ENCODE measurements around the gene AEBP1. TPM values are rescaled to one million over a fixed set of nuclear protein-coding genes. Genes with fewer than 3 reads are reported as not detected.
A peak's percentile ranks its signal among the peaks of the same experiment; 100 is the strongest.

The AEBP1 gene
- total RNA-seq, 1 donor from 2014 or later: 65.0 TPM

DNA sequence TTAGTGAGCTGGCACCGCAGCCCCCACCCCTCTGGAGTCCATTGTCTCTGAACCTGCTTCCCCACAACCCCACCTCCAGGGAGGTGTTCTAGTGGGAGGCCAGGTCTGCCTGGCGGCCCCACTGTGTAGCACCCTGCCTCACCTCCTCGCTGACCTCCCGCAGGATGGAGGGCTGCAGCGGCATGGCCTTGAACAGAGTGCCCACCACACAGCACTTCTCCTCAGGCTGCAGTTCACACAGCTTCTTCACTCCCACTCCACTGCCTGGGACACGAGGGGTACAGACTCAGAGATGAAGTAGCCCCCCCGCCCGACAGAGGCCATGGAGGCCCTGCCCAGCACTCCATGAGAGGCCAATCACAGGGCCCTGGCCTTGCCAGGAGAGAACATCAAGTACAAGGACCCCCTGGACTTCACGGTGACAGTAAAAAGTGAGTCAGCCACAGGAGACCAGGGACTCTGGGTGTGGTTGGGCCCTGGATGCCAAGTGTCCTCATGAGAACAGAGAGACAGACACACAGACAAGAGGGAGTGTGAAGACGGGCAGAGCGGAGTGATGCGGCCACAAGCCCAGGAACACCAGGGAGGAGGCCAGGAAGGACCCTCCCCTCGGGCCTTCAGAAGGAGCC is 13.8 kb downstream of the AEBP1 start:
- Histone ChIP-seq H2AFZ (ENCODE audit: low read depth, low read length) (no peak overlapping the region), H3K27me3 (ENCODE audit: insufficient read depth, low read length) (no peaks in the 10 kb centered on the region), H3K9me3 (ENCODE audit: insufficient read depth, low read depth, low read length) (no peaks in the 10 kb centered on the region), H3K27ac (ENCODE audit: low read depth, low read length) (no peak overlapping the region), H3K79me2 (ENCODE audit: insufficient read depth, low read length) (peaks cover 35% of the 10 kb centered on the region), H3K4me1 (ENCODE audit: insufficient read depth, low read length) (peaks cover 7% of the 10 kb centered on the region), H4K20me1 (ENCODE audit: insufficient read depth, low read length) (peaks cover 32% of the 10 kb centered on the region), H3K36me3 (ENCODE audit: insufficient read depth, low read length) (peaks cover 20% of the 10 kb centered on the region), H3K4me2 (ENCODE audit: low read length) (no peak overlapping the region), H3K4me3 (ENCODE audit: insufficient read depth, low read depth, low read length) (no peak overlapping the region), H3K9ac (ENCODE audit: low read length) (no peak overlapping the region)
- Mint-ChIP-seq H3K27me3 (ENCODE audit: low read depth, unreplicated experiment) (no peaks in the 10 kb centered on the region), H3K4me3 (ENCODE audit: unreplicated experiment) (no peak overlapping the region), H3K4me1 (ENCODE audit: low read depth, unreplicated experiment) (peaks cover 5% of the 10 kb centered on the region), H3K36me3 (ENCODE audit: low read depth, unreplicated experiment) (peaks cover 23% of the 10 kb centered on the region), H3K27ac (ENCODE audit: unreplicated experiment) (peak overlapping the region; percentile 55), H3K9me3 (ENCODE audit: unreplicated experiment) (no peaks in the 10 kb centered on the region)
- no peak for DNase-seq (ENCODE audit: low read depth)
- TF ChIP-seq EZH2 (IDR thresholded peaks at IDR 0.05; ENCODE audit: insufficient read depth, low read length): no peak
- TF ChIP-seq, protein P1, sequence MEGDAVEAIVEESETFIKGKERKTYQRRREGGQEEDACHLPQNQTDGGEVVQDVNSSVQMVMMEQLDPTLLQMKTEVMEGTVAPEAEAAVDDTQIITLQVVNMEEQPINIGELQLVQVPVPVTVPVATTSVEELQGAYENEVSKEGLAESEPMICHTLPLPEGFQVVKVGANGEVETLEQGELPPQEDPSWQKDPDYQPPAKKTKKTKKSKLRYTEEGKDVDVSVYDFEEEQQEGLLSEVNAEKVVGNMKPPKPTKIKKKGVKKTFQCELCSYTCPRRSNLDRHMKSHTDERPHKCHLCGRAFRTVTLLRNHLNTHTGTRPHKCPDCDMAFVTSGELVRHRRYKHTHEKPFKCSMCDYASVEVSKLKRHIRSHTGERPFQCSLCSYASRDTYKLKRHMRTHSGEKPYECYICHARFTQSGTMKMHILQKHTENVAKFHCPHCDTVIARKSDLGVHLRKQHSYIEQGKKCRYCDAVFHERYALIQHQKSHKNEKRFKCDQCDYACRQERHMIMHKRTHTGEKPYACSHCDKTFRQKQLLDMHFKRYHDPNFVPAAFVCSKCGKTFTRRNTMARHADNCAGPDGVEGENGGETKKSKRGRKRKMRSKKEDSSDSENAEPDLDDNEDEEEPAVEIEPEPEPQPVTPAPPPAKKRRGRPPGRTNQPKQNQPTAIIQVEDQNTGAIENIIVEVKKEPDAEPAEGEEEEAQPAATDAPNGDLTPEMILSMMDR (IDR thresholded peaks at IDR 0.05; ENCODE audit: insufficient read depth, low read depth, low read length): no peak
- FAIRE-seq: no peak

DNA sequence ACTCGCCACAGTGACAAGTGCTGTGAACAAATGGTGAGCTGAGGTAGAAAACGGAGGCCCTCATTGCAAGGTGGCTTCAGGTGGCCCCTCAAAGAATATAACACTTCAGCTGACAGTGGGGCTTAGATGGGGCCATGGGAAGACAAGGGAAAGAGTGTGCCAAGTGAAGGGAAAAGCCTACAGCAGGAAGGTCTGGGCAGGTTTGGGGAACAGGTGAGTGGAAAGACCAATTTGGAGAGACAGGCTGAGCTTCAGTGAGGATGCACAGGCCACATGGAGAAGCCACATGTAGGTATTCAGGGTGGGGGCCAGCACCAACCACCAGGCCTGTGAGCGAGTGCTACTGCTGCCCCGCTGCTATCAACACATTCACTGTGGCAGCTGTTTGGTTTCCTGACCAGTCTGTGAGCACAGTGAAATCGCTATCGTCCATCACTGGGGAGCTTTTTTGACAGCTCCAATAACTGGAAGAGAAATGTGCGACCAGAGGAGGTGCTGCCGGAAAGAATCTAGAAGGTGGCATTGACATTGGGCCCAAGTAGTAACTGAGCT is 15.8 kb downstream of the AEBP1 start:
- Histone ChIP-seq H3K9me3 (ENCODE audit: insufficient read depth, low read depth, low read length) (no peaks in the 10 kb centered on the region), H4K20me1 (ENCODE audit: insufficient read depth, low read length) (peaks cover 17% of the 10 kb centered on the region), H3K27me3 (ENCODE audit: insufficient read depth, low read length) (no peaks in the 10 kb centered on the region), H3K79me2 (ENCODE audit: insufficient read depth, low read length) (peaks cover 35% of the 10 kb centered on the region), H3K36me3 (ENCODE audit: insufficient read depth, low read length) (peaks cover 16% of the 10 kb centered on the region), H3K27ac (ENCODE audit: low read depth, low read length) (no peak overlapping the region), H3K4me1 (ENCODE audit: insufficient read depth, low read length) (peaks cover 12% of the 10 kb centered on the region), H2AFZ (ENCODE audit: low read depth, low read length) (no peak overlapping the region), H3K4me3 (ENCODE audit: insufficient read depth, low read depth, low read length) (no peak overlapping the region), H3K9ac (ENCODE audit: low read length) (no peak overlapping the region), H3K4me2 (ENCODE audit: low read length) (peak overlapping the region; percentile 7)
- H3K27ac Mint-ChIP-seq (ENCODE audit: unreplicated experiment): no peak overlapping the region
- H3K4me1 Mint-ChIP-seq (ENCODE audit: low read depth, unreplicated experiment): peaks cover 8% of the 10 kb centered on the region
- no peaks in the 10 kb centered on the region for H3K9me3 Mint-ChIP-seq (ENCODE audit: unreplicated experiment)
- DNase-seq (ENCODE audit: low read depth): no peak
- TF ChIP-seq EZH2 (IDR thresholded peaks at IDR 0.05; ENCODE audit: insufficient read depth, low read length): no peak
- TF ChIP-seq, protein P1 (IDR thresholded peaks at IDR 0.05; ENCODE audit: insufficient read depth, low read depth, low read length): no peak
- no peak overlapping the region for H3K4me3 Mint-ChIP-seq (ENCODE audit: unreplicated experiment)
- H3K27me3 Mint-ChIP-seq (ENCODE audit: low read depth, unreplicated experiment): no peaks in the 10 kb centered on the region
- no peak for FAIRE-seq
- peaks cover 18% of the 10 kb centered on the region for H3K36me3 Mint-ChIP-seq (ENCODE audit: low read depth, unreplicated experiment)

DNA sequence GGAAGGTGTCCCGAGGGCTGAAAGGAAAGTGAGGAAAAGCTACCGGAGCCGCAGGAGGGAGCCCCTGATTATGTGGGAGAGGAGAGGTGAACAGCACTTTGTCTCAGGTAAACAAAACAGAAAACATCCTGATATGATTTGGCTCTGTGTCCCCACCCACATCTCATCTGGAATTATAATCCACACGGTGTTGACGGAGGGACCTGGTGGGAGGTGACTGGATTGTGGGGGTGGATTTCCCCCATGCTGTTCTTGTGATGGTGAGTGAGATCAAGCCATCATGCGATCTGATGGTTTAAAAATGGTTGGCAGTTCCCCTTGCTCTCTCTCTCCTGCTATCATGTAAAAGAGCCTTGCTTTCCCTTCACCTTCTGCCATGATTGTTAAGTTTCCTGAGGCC is 16.2 kb downstream of the AEBP1 start:
- Histone ChIP-seq H3K27me3 (ENCODE audit: insufficient read depth, low read length) (no peaks in the 10 kb centered on the region), H3K79me2 (ENCODE audit: insufficient read depth, low read length) (peaks cover 35% of the 10 kb centered on the region), H3K9ac (ENCODE audit: low read length) (no peak overlapping the region), H2AFZ (ENCODE audit: low read depth, low read length) (no peak overlapping the region), H3K27ac (ENCODE audit: low read depth, low read length) (no peak overlapping the region), H4K20me1 (ENCODE audit: insufficient read depth, low read length) (peaks cover 12% of the 10 kb centered on the region), H3K4me2 (ENCODE audit: low read length) (peak overlapping the region; percentile 7), H3K4me1 (ENCODE audit: insufficient read depth, low read length) (peaks cover 12% of the 10 kb centered on the region), H3K36me3 (ENCODE audit: insufficient read depth, low read length) (peaks cover 16% of the 10 kb centered on the region), H3K9me3 (ENCODE audit: insufficient read depth, low read depth, low read length) (no peaks in the 10 kb centered on the region), H3K4me3 (ENCODE audit: insufficient read depth, low read depth, low read length) (no peak overlapping the region)
- H3K4me3 Mint-ChIP-seq (ENCODE audit: unreplicated experiment): no peak overlapping the region
- H3K9me3 Mint-ChIP-seq (ENCODE audit: unreplicated experiment): no peaks in the 10 kb centered on the region
- H3K36me3 Mint-ChIP-seq (ENCODE audit: low read depth, unreplicated experiment): peaks cover 18% of the 10 kb centered on the region
- peaks cover 8% of the 10 kb centered on the region for H3K4me1 Mint-ChIP-seq (ENCODE audit: low read depth, unreplicated experiment)
- no peak for TF ChIP-seq EZH2 (IDR thresholded peaks at IDR 0.05; ENCODE audit: insufficient read depth, low read length)
- TF ChIP-seq, protein P1 (IDR thresholded peaks at IDR 0.05; ENCODE audit: insufficient read depth, low read depth, low read length): no peak
- no peaks in the 10 kb centered on the region for H3K27me3 Mint-ChIP-seq (ENCODE audit: low read depth, unreplicated experiment)
- FAIRE-seq (no peak), DNase-seq (ENCODE audit: low read depth) (no peak)
- H3K27ac Mint-ChIP-seq (ENCODE audit: unreplicated experiment): no peak overlapping the region

Data from astrocyte (in vitro differentiated cells and primary cell).